Mesothelial cell of epicardium (in vitro differentiated cells): Measurements from ENCODE around the gene FAHD1. TPM values are rescaled to one million over a fixed set of nuclear protein-coding genes. Genes with fewer than 3 reads are reported as not detected.
A peak's percentile ranks its signal among the peaks of the same experiment; 100 is the strongest.

ENCODE experiments used
- DNase-seq, 2 experiments: peaks; one replicate each; pipeline ENCODE4 v3.0.0; 2021; ENCODE audit warnings: low spot score in 2 of 2; ENCODE audit not compliant: unreplicated experiment in 2 of 2
- H3K27ac Mint-ChIP-seq: 2 replicates; pipeline ENCODE4 v1.8.0; 2021; ENCODE audit warnings: mixed read lengths
- H3K27me3 Mint-ChIP-seq: 2 replicates; pipeline ENCODE4 v1.8.0; 2021; ENCODE audit warnings: low read depth, mixed read lengths
- H3K36me3 Mint-ChIP-seq: 2 replicates; pipeline ENCODE4 v1.8.0; 2021; ENCODE audit warnings: mixed read lengths
- H3K4me1 Mint-ChIP-seq: 2 replicates; pipeline ENCODE4 v1.8.0; 2021; ENCODE audit warnings: mixed read lengths
- H3K4me3 Mint-ChIP-seq: 2 replicates; pipeline ENCODE4 v1.8.0; 2021; ENCODE audit warnings: mild to moderate bottlenecking, moderate library complexity, mixed read lengths
- H3K9me3 Mint-ChIP-seq: 2 replicates; pipeline ENCODE4 v1.8.0; 2021; ENCODE audit warnings: mixed read lengths
- total RNA-seq: library from RNA; stranded (reverse); gene quantifications from 3 replicates; pipeline ENCODE4 v1.2.1, GENCODE V29; 2021
- TF ChIP-seq, protein P1 (sequence below): fragments of 200-600 bp; sonication (generic); IDR thresholded peaks from one replicate; pipeline ENCODE4 v1.5.0; 2021; ENCODE audit warnings: antibody characterized with exemption; ENCODE audit not compliant: unreplicated experiment

FAHD1 gene
- total RNA-seq, 1 donor from 2014 or later: 23.1 TPM

DNA sequence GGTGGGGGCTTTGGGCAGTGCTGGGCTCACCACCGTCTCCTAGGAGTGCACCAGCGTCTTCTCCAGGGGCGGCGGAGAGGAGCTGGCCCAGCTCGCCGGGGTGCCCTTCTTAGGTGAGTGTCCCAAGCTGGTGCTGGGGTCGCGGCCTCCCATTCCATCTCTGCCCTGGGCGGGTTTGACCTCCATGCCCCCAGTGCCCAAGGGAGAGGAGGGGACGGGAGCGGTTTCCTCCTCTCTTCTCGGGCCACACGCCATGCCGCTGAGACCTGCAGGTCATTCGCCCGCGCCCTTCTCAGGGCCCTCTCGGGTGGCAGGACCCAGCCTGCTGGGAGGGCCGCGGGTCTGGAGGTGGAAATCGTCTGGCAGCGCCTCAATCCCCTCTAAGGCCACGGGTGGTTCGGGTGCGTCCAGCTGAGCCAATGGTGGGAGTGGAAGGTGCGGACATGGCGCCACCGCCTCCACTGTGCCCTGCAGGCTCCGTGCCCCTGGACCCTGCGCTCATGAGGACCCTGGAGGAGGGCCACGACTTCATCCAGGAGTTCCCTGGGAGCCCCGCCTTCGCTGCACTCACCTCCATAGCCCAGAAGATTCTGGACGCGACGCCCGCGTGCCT lies 38.8 kb upstream of the FAHD1 start:
- H3K27ac Mint-ChIP-seq: no peak overlapping the region
- no peak overlapping the region for H3K4me3 Mint-ChIP-seq
- DNase-seq: peak in 1 of 2 experiments; percentile 35
- TF ChIP-seq, protein P1, sequence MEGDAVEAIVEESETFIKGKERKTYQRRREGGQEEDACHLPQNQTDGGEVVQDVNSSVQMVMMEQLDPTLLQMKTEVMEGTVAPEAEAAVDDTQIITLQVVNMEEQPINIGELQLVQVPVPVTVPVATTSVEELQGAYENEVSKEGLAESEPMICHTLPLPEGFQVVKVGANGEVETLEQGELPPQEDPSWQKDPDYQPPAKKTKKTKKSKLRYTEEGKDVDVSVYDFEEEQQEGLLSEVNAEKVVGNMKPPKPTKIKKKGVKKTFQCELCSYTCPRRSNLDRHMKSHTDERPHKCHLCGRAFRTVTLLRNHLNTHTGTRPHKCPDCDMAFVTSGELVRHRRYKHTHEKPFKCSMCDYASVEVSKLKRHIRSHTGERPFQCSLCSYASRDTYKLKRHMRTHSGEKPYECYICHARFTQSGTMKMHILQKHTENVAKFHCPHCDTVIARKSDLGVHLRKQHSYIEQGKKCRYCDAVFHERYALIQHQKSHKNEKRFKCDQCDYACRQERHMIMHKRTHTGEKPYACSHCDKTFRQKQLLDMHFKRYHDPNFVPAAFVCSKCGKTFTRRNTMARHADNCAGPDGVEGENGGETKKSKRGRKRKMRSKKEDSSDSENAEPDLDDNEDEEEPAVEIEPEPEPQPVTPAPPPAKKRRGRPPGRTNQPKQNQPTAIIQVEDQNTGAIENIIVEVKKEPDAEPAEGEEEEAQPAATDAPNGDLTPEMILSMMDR: no peak
- no peaks in the 10 kb centered on the region for H3K9me3 Mint-ChIP-seq
- no peaks in the 10 kb centered on the region for H3K27me3 Mint-ChIP-seq
- peaks cover 5% of the 10 kb centered on the region for H3K36me3 Mint-ChIP-seq
- H3K4me1 Mint-ChIP-seq: peaks cover 8% of the 10 kb centered on the region

DNA sequence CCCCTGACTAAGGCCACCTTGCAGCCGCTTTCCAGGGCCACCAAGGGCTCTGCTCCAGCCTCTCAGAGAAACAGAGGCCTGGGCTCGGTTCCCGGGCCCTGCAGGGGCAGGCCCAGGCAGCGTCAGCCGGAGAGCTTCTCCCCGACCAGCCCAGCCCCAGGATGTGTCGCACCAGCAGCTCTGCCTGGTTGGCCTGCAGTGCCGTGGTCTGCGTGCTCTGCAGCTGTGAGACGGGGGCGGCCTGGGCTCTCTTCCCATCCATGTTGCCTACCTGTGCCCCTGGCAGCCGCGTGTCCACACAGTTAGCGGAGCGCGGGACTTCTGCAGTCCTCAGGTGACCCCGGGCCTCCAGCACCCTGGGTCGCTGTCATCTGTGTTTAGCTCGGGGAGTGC lies 38.3 kb upstream of the FAHD1 start:
- DNase-seq: peak in 1 of 2 experiments; percentile 18
- TF ChIP-seq, protein P1: no peak
- Mint-ChIP-seq H3K27ac (no peak overlapping the region), H3K27me3 (no peaks in the 10 kb centered on the region), H3K4me1 (peaks cover 5% of the 10 kb centered on the region), H3K4me3 (no peak overlapping the region), H3K36me3 (peaks cover 5% of the 10 kb centered on the region), H3K9me3 (no peaks in the 10 kb centered on the region)

DNA sequence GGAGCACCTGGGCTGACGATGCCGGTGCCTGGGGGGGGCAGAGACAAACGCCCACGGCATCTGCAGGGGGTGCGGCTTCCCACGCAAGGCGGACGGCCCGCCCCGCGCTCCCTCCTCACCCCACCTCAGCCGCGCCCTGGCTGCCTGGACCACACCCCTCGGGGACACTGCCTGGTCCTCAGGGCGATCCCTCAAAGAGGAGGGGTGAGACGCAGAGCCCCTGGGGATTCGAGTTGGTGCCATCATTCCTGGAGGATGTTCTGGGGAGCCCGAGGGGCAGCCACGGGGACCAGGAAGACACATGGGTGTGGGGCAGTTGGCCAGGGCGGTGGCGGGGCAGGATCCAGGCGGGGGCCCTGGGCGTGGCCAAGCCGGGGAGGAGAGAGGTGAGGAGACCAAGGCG lies 37.4 kb upstream of the FAHD1 start:
- no peak overlapping the region for H3K27ac Mint-ChIP-seq
- peaks cover 2% of the 10 kb centered on the region for H3K4me1 Mint-ChIP-seq
- H3K36me3 Mint-ChIP-seq: peaks cover 5% of the 10 kb centered on the region
- H3K27me3 Mint-ChIP-seq: no peaks in the 10 kb centered on the region
- no peak overlapping the region for H3K4me3 Mint-ChIP-seq
- peak in 1 of 2 experiments; percentile 17 for DNase-seq
- H3K9me3 Mint-ChIP-seq: no peaks in the 10 kb centered on the region
- TF ChIP-seq, protein P1: no peak

DNA sequence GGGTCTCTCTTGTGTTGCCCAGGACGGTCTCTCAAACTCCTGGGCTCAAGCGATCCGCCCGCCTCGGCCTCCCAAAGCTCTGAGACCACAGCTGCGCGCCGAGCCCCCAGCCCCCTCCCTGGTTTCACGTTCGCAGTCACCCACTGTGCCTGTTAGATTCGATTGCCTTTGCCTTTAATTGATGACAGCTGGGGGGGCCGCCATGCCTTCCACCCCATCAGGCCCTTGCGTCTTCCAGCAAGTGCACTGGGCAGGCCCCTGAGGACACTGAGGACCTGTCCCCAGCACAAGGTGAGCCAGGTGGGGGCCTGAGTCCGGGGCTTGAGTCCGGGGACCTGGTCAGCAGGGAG lies 36.8 kb upstream of the FAHD1 start:
- H3K9me3 Mint-ChIP-seq: no peaks in the 10 kb centered on the region
- H3K27me3 Mint-ChIP-seq: no peaks in the 10 kb centered on the region
- H3K4me1 Mint-ChIP-seq: no peaks in the 10 kb centered on the region
- no peak overlapping the region for H3K4me3 Mint-ChIP-seq
- DNase-seq: no peak
- peaks cover 5% of the 10 kb centered on the region for H3K36me3 Mint-ChIP-seq
- TF ChIP-seq, protein P1: no peak
- no peak overlapping the region for H3K27ac Mint-ChIP-seq

DNA sequence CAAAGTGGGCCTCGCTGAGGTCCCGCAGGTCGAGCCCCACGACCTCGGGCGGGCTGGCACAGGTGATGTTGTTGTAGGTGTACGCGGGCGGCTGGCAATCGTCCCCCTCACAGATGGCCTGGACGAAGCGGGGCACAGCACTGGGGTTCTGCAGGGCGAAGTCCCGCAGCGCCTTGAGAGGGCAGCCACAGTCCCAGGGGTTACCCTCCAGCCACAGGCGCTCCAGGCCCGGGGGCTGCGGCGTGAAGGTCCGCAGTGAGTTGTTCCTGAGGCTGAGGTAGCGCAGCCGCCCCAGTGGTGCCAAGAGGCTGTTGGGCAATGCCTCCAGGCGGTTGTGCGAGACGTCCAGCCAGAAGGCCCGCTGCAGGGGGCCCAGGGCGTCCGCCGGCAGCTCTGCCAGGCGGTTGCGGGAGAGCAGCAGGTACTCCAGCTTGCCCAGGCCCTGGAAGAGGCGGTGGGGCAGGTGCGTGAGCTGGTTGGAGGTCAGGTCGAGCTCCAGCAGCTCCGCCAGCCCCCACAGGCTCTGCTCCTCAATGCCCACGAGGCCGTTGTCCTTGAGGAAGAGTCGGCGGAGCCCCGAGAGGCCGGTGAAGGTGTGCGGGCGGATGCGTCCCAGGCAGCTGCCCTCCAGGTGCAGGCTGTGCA lies 36.3 kb upstream of the FAHD1 start:
- Mint-ChIP-seq H3K36me3 (peaks cover 5% of the 10 kb centered on the region), H3K27ac (no peak overlapping the region), H3K4me3 (no peak overlapping the region), H3K4me1 (no peaks in the 10 kb centered on the region), H3K27me3 (no peaks in the 10 kb centered on the region), H3K9me3 (no peaks in the 10 kb centered on the region)
- DNase-seq: peak; percentile 18 to 37
- TF ChIP-seq, protein P1: no peak
